ENCODE data around the gene GRB10.

DNA sequence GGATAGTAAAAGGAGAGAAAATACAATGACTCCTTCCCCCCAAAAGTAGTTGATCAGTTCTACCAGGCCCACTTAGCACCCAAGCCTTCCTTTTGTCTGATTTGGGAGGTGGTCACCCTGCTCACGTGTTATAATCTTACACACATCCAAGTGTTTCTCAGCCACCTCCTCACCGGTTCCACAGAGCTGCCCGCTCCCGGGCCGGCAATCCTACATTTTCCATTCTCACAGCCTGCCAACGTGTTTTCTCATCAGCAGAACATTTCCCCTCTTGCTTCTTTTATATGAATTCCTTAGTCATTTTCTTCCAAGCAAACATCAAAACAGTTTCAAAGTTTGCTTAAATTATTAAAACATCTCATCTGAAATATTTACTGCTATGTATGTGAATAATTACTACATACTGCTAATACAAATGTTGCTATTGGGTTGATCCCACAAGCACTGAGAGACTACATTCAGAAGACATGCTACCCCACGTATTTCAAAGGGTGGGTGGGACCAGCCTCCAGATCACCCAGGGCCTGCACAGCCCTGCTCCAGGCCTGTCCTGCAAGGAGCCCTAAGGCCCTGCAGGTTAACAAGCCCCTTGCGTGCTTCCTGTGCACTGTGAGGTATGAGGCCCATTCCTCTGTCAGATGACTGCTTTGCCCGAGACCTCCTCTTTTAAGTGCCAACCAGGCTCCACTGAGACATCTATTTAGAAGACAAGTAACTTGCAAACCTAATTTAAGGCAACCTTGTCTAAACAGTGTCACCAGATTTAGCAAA lies 75.3 kb downstream of the GRB10 start:
- TF ChIP-seq CTCF (IDR thresholded peaks at IDR 0.05; ENCODE audit: low read depth, low read length) (no peak), EZH2phosphoT487 (IDR thresholded peaks at IDR 0.05; ENCODE audit: low read depth) (no peak)
